A673 (cell line): ENCODE measurements around the gene BCAS1. TPM values are rescaled to one million over a fixed set of nuclear protein-coding genes. Genes with fewer than 3 reads are reported as not detected.

ENCODE experiments used
- BruUV-seq: library from RNA; stranded (reverse); fragments of 400-500 nt; replicated peaks from 2 replicates; lab custom pipeline; 2021; lab: Mats Ljungman, UMichigan
- CTCF ChIA-PET: fragments of 300-600 bp; sonication (Branson Sonifier 250); formaldehyde crosslinking; loops from one replicate; lab custom pipeline; 2022; ENCODE audit warnings: antibody characterized with exemption; lab: Charles Lee
- POLR2A ChIA-PET: fragments of 300-600 bp; sonication (Branson Sonifier 250); formaldehyde crosslinking; loops from one replicate; lab custom pipeline; 2022; ENCODE audit warnings: antibody characterized with exemption; ENCODE audit not compliant: low non-redundant PET; lab: Charles Lee
- DNase-seq: peaks from one replicate; pipeline ENCODE4 v3.0.0-alpha.2; 2015; ENCODE audit warnings: low spot score
- H3K27ac ChIP-seq: fragments of 200-600 bp; sonication (generic); 2 replicates; pipeline ENCODE4 v1.5.1; 2016; ENCODE audit warnings: mixed run types, low read depth, mild to moderate bottlenecking, mixed read lengths, antibody characterized with exemption, low read length; ENCODE audit not compliant: poor library complexity, severe bottlenecking
- H3K27me3 ChIP-seq: fragments of 200-600 bp; sonication (generic); replicated peaks from 2 replicates; pipeline ENCODE4 v1.6.1; 2017; ENCODE audit warnings: mixed run types, low read depth, mild to moderate bottlenecking, mixed read lengths, antibody characterized with exemption, low read length; ENCODE audit not compliant: insufficient read depth, poor library complexity
- H3K36me3 ChIP-seq: fragments of 200-600 bp; sonication (generic); 2 replicates; pipeline ENCODE4 v1.6.1; 2016; ENCODE audit warnings: mixed run types, mild to moderate bottlenecking, mixed read lengths, antibody characterized with exemption, low read length; ENCODE audit not compliant: insufficient read depth, poor library complexity, severe bottlenecking
- H3K4me1 ChIP-seq: fragments of 200-600 bp; sonication (generic); 2 replicates; pipeline ENCODE4 v1.6.1; 2017; ENCODE audit warnings: mixed run types, mild to moderate bottlenecking, mixed read lengths, antibody characterized with exemption, low read length; ENCODE audit not compliant: insufficient read depth, poor library complexity, severe bottlenecking
- H3K4me3 ChIP-seq: fragments of 200-600 bp; sonication (generic); 2 replicates; pipeline ENCODE4 v1.5.1; 2016; ENCODE audit warnings: low read depth, mixed run types, mild to moderate bottlenecking, mixed read lengths, low read length; ENCODE audit not compliant: poor library complexity, severe bottlenecking
- H3K9me3 ChIP-seq: fragments of 200-600 bp; sonication (generic); 2 replicates; pipeline ENCODE4 v1.6.1; 2016; ENCODE audit warnings: mixed run types, low read depth, mild to moderate bottlenecking, mixed read lengths, antibody characterized with exemption, low read length; ENCODE audit not compliant: poor library complexity, severe bottlenecking
- EZH2 ChIP-seq: fragments of 200-600 bp; sonication (generic); IDR thresholded peaks from 2 replicates; pipeline ENCODE4 v1.6.1; 2017; ENCODE audit warnings: borderline replicate concordance, low read depth, mild to moderate bottlenecking, mixed read lengths, antibody characterized with exemption, low read length; ENCODE audit not compliant: poor library complexity, severe bottlenecking
- intact Hi-C: fragments of 100-400 bp; cut with micrococcal nuclease; formaldehyde crosslinking; loops from one replicate; pipeline ENCODE4 v1.10.0; 2022; ENCODE audit not compliant: unreplicated experiment
- total RNA-seq: library from RNA; stranded (reverse); gene quantifications from 2 replicates; pipeline ENCODE4 v1.2.3, GENCODE V29; 2021
- TF ChIP-seq, protein P1 (sequence below): fragments of 300-800, 200-600 bp; sonication (generic); conservative IDR thresholded peaks from 2 replicates; pipeline ENCODE4 v1.5.1; 2017; ENCODE audit warnings: low read depth, mild to moderate bottlenecking, antibody characterized with exemption, low read length, moderate library complexity, mixed read lengths

BCAS1 gene
- total RNA-seq, 1 experiment from 2014 or later = 1.4 TPM

DNA sequence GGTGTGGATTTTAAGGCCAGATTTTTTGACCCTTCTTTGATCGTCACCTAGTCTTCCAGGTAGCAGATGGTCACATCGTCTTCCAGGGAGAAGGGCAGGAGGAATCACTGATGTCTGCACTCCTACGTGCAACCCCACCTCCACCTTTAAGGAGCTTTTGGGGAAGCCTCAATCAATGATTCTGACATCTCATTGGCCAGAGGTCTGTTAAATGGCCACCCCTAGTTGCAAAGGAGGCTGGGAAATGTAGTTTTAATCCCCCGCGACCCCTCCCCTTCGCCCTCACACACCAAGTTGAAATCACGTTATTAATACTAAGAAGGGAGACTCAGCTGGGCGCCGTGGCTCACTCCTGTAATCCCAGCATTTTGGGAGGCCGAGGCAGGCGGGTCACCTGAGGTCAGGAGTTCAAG is 151.4 kb downstream of the BCAS1 start:
- intact Hi-C loops = loop anchor here (5.0 to 10.0 kb wide), 3 partner anchors 52 to 327 kb away; partner anchors contain the start of gene ZNF217
- Histone ChIP-seq H3K27me3 (no peaks in the 10 kb centered on the region), H3K27ac (no peak overlapping the region), H3K36me3 (no peaks in the 10 kb centered on the region), H3K4me3 (no peak overlapping the region), H3K9me3 (no peaks in the 10 kb centered on the region), H3K4me1 (peaks cover 71% of the 10 kb centered on the region)
- ChIA-PET CTCF (interaction anchor here (1.2 kb wide), 1 partner anchor 21 kb away, joined by 3 read pairs; no protein-coding TSS in a partner anchor), POLR2A (no interaction called here)
- no peak for TF ChIP-seq EZH2
- TF ChIP-seq, protein P1, sequence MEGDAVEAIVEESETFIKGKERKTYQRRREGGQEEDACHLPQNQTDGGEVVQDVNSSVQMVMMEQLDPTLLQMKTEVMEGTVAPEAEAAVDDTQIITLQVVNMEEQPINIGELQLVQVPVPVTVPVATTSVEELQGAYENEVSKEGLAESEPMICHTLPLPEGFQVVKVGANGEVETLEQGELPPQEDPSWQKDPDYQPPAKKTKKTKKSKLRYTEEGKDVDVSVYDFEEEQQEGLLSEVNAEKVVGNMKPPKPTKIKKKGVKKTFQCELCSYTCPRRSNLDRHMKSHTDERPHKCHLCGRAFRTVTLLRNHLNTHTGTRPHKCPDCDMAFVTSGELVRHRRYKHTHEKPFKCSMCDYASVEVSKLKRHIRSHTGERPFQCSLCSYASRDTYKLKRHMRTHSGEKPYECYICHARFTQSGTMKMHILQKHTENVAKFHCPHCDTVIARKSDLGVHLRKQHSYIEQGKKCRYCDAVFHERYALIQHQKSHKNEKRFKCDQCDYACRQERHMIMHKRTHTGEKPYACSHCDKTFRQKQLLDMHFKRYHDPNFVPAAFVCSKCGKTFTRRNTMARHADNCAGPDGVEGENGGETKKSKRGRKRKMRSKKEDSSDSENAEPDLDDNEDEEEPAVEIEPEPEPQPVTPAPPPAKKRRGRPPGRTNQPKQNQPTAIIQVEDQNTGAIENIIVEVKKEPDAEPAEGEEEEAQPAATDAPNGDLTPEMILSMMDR = no peak
- DNase-seq = peak; percentile 65
- no TSS peak for BruUV-seq

GRCh38 chr20:53918020-53918311 is 152.4 kb downstream of the BCAS1 start:
- H3K4me1 ChIP-seq = peaks cover 68% of the 10 kb centered on the region
- H3K27me3 ChIP-seq = no peaks in the 10 kb centered on the region
- no peak for TF ChIP-seq EZH2
- TF ChIP-seq, protein P1 = no peak
- H3K27ac ChIP-seq = peak overlapping the region; percentile 98
- POLR2A ChIA-PET = no interaction called here
- no TSS peak for BruUV-seq
- intact Hi-C loops = loop anchor here (5.0 to 10.0 kb wide), 3 partner anchors 51 to 326 kb away; partner anchors contain the start of gene ZNF217
- CTCF ChIA-PET = interaction anchor here (1.2 kb wide), 1 partner anchor 22 kb away, joined by 3 read pairs; no protein-coding TSS in a partner anchor
- no peaks in the 10 kb centered on the region for H3K9me3 ChIP-seq
- H3K4me3 ChIP-seq = no peak overlapping the region
- no peak for DNase-seq
- H3K36me3 ChIP-seq = no peaks in the 10 kb centered on the region

- TF ChIP-seq, protein P1 = no peak
- TF ChIP-seq EZH2 = no peak
- ChIA-PET POLR2A (no interaction called here), CTCF (interaction anchor here (0.5 to 1.2 kb wide), 2 partner anchors 23 to 253 kb away, joined by 3 to 13 read pairs; no protein-coding TSS in a partner anchor)
- Histone ChIP-seq H3K36me3 (no peaks in the 10 kb centered on the region), H3K27me3 (no peaks in the 10 kb centered on the region), H3K9me3 (no peaks in the 10 kb centered on the region), H3K27ac (peak overlapping the region; percentile 98), H3K4me1 (peaks cover 65% of the 10 kb centered on the region), H3K4me3 (no peak overlapping the region)
- intact Hi-C loops = loop anchor here (5.0 to 10.0 kb wide), 3 partner anchors 50 to 325 kb away; partner anchors contain the start of gene ZNF217
- peak; percentile 93 for DNase-seq
- TSS peak; percentile 82 for BruUV-seq
Measured at GRCh38 chr20:53917145-53918019, 153.0 kb downstream of the BCAS1 start.
